SK-N-MC (cell line): ENCODE data around the gene DGKI.

Experiments used
- EZH2 ChIP-seq: fragments of 200-600 bp; sonication (generic); IDR thresholded peaks from one replicate; pipeline ENCODE4 v1.6.1; 2017; ENCODE audit warnings: antibody characterized with exemption
- FOXP2 ChIP-seq: optimal IDR thresholded peaks from 2 replicates; pipeline ENCODE3; 2011; ENCODE audit warnings: mild to moderate bottlenecking, moderate library complexity; ENCODE audit not compliant: insufficient read depth; ENCODE audit errors: extremely low read length, control extremely low read depth
- POLR2AphosphoS5 ChIP-seq: IDR thresholded peaks from 2 replicates; pipeline ENCODE4 v1.6.1; 2012; ENCODE audit warnings: mild to moderate bottlenecking, low read depth, low read length, borderline replicate concordance

- TF ChIP-seq EZH2: no peak
- no peak for TF ChIP-seq POLR2AphosphoS5
- no peak for TF ChIP-seq FOXP2
Measured at GRCh38 chr7:137354396-137354795, 492.4 kb downstream of the DGKI start.
